A673 (cell line): ENCODE measurements around the gene HEPACAM2.

Experiments used
- EZH2 ChIP-seq: fragments of 200-600 bp; sonication (generic); IDR thresholded peaks from 2 replicates; pipeline ENCODE4 v1.6.1; 2017; ENCODE audit warnings: borderline replicate concordance, low read depth, mild to moderate bottlenecking, mixed read lengths, antibody characterized with exemption, low read length; ENCODE audit not compliant: poor library complexity, severe bottlenecking
- TF ChIP-seq, protein P1 (sequence below): fragments of 300-800, 200-600 bp; sonication (generic); conservative IDR thresholded peaks from 2 replicates; pipeline ENCODE4 v1.5.1; 2017; ENCODE audit warnings: low read depth, mild to moderate bottlenecking, antibody characterized with exemption, low read length, moderate library complexity, mixed read lengths

GRCh38 chr7:93171606-93172226 is 54.6 kb downstream of the HEPACAM2 start:
- TF ChIP-seq, protein P1, sequence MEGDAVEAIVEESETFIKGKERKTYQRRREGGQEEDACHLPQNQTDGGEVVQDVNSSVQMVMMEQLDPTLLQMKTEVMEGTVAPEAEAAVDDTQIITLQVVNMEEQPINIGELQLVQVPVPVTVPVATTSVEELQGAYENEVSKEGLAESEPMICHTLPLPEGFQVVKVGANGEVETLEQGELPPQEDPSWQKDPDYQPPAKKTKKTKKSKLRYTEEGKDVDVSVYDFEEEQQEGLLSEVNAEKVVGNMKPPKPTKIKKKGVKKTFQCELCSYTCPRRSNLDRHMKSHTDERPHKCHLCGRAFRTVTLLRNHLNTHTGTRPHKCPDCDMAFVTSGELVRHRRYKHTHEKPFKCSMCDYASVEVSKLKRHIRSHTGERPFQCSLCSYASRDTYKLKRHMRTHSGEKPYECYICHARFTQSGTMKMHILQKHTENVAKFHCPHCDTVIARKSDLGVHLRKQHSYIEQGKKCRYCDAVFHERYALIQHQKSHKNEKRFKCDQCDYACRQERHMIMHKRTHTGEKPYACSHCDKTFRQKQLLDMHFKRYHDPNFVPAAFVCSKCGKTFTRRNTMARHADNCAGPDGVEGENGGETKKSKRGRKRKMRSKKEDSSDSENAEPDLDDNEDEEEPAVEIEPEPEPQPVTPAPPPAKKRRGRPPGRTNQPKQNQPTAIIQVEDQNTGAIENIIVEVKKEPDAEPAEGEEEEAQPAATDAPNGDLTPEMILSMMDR, result no peak
- no peak for TF ChIP-seq EZH2
